Frontal cortex (tissue), 4 donors: ENCODE measurements around the gene S100PBP. TPM values are rescaled to one million over a fixed set of nuclear protein-coding genes. Genes with fewer than 3 reads are reported as not detected.
"Not testable (repeated sequence)": the region's sequence is repeated elsewhere in the genome, so short reads cannot be mapped to it uniquely, and the experiment has no call there.

Source experiments
- DNase-seq, 2 donors: peaks; one replicate each; pipeline ENCODE4 v3.0.0; 2012; ENCODE audit warnings: low spot score in 2 of 2
- FAIRE-seq: peaks from 2 replicates; lab custom pipeline; 2012; peaks lifted over from hg19 to GRCh38; lab: Jason Lieb, UNC
- total RNA-seq: library from RNA; depleted of rRNA; stranded (reverse); fragments of >200 nt; gene quantifications from one replicate; pipeline ENCODE4 v1.2.3, GENCODE V29; 2014
- donor health status: control.
- donor health status: control.
- donor health status: control.

S100PBP gene
- total RNA-seq, 1 donor from 2014 or later, result 42.4 TPM

DNA sequence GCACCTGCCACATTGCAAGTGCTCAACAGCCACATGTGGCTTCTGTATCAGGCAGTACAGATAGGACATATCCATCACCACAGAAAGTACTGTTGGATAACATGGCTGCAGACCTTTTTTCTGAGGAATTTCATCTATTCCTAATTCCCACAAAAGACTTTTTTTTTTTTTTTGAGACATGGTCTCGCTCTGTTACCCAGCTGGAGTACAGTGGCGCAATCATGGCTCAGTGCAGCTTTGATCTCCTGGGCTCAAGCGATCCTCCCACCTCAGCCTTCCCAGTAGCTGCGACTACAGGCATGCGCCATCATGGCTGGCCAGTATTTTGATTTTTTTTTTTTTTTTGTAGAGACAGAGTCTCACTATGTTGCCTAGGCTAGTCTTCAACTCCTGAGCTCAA lies 33.6 kb upstream of the S100PBP start:
- FAIRE-seq, result no peak
- DNase-seq, result no peak

- FAIRE-seq (no peak), DNase-seq (no peak)
Measured at GRCh38 chr1:32784817-32785216, 32.6 kb upstream of the S100PBP start.

- DNase-seq, result no peak
- FAIRE-seq, result no peak
Measured at GRCh38 chr1:32786856-32787255, 30.6 kb upstream of the S100PBP start.

GRCh38 chr1:32789356-32789755 lies 28.1 kb upstream of the S100PBP start:
- not testable (repeated sequence) for DNase-seq, FAIRE-seq

DNA sequence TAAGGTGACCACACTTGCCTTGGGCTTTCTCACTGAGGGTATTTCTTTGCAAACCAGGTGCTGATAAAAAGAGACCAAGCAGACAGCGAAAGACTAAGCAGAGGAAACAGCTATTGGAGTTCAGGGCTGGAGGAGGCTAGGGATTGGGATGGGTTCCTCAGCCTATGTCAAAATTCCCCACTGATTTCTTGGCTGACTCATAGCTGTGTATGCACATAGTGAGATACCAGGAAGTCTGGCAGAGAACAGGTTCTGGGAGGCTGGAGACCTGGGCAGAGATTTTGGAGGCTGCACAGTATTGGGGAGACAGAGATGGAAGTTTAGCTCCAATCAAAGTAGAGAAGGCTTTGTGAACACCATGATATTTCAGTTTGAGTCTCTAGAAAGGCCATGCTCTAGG lies 25.6 kb upstream of the S100PBP start:
- FAIRE-seq, result no peak
- no peak for DNase-seq

GRCh38 chr1:32795763-32796162 lies 21.7 kb upstream of the S100PBP start:
- not testable (repeated sequence) for FAIRE-seq, DNase-seq

DNA sequence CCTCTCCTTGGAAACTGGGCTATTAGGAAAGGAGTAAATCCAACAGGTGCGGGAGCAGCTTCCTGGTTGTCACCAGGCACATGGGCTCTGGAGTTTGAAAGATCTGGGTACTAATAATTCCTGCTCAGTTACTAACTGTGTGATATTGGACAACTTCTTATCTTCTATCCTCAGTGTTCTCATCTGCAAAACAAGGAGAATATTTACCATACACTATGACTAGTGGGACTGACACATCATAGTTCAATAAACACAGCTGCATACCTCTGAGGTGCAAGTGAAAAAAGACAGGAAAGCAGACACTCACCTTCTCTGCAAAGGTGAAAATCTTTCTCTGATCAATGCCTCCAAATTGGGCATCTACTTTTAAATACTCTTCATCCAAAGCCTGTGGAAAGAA lies 20.0 kb upstream of the S100PBP start:
- DNase-seq, result no peak
- FAIRE-seq, result no peak

DNA sequence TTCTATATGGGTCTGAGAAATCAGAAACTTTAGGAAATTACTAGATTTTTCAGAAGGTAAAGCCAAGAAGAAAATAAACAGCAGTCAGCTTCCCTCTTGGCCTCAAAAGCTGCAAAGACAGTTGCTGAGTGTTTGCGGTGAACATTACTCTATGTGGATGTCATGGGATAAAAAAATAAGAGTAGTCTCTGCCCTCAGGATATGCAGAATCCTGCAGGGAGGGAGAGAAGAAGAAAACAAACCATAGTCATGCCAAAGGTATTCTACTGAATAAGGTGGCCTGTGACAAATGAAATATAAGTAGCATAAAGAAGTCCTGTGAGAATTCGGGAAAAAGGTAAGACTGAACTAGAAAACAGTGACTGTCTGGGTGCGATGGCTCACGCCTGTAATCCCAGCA lies 19.3 kb upstream of the S100PBP start:
- FAIRE-seq (no peak), DNase-seq (no peak)

DNA sequence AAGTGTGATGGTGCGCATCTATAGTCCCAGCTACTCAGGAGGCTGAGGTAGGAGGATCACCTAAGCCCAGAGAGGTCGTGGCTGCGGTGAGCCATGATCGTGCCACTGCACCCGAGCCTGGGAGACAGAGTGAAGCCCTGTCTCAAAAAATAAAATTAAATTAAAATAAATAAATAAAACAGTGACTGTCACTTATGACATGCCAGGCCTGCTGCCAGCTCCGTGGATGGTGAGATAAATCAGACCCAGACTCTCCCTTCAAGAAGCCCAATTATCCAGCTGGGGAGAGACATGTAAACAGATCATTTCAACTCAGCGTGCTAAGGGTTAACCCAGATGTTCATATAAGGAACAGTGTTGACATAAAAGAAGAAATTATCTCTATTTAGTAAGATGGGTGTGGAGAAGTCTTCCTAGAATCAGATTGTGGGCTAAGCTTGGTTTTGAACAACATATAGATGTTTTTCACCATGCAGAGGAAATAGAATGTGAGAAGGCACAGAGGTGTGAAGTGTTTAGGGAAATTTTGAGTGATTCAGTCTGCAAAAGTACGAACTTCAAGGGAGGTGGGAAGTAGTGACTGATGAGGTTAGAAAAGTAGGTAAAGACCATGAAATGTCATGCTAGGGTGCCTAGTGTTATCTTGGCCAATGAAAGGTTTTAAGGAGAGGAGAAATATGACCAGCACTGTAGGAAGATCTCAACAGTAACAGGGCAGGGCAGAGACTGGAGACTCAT lies 18.6 kb upstream of the S100PBP start:
- no peak for DNase-seq
- FAIRE-seq, result no peak

DNA sequence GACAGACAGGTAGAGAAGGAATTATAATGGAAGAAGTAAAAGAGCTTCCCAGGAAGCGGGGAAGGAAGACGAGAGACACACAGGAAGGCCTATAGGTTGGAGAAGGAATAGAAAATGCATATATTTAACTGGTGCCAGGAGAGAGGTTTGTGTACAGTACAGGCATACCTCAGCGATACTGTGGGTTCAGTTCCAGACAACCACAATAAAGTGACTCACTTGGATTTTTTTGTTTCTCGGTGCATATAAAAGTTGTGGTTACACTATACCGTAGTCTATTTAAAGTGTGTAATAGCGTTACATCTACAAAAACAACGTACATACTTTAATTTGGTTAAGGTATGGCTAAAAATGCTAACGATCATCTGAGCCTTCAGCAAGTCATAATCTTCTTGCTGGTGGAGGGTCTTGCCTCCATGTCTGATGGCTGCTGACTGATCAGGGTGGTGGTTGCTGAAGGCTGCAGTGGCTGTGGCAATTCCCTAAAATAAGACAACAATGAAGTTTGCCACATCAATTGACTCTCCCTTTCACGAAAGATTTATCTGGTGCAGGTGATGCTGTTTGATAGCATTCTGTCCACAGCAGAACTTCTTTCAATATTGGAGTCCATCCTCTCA lies 16.2 kb upstream of the S100PBP start:
- no peak for FAIRE-seq

DNA sequence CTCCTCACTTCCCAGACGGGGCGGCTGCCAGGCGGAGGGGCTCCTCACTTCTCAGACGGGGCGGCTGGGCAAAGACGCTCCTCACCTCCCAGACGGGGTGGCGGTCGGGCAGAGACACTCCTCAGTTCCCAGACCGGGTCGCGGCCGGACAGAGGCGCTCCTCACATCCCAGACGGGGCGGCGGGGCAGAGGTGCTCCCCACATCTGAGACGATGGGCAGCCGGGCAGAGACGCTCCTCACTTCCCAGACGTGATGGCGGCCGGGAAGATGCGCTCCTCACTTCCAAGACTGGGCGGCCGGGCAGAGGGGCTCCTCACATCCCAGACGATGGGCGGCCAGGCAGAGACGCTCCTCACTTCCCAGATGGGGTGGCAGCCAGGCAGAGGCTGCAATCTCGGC lies 13.0 kb upstream of the S100PBP start:
- FAIRE-seq, DNase-seq: not testable (repeated sequence)

More for the DNA sequence above, 16.2 kb upstream of the S100PBP start:
- DNase-seq, result no peak

DNA sequence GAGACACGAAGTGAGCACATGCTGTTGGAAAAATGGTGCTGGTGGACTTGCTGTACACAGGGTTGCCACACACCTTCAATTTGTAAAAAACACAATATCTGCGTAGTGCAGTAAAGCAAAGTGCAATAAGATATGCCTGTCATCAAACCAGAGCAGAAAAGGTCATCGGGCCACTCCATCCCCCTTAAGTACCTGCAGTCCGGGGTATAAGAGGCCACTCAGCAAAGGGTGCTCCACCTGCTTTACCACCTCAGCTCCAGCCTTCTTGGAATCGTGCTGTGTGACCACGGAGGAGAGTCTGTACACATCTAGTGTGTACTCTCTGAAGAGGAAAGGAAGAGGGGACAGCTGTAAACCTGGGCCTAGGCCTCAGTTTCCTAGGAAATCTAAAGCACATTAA lies 11.2 kb upstream of the S100PBP start:
- no peak for DNase-seq

GRCh38 chr1:32806910-32807523 lies 10.4 kb upstream of the S100PBP start:
- no peak for FAIRE-seq
- peak in 1 of 2 donors; percentile 17 for DNase-seq

More for the DNA sequence above, 11.2 kb upstream of the S100PBP start:
- no peak for FAIRE-seq

DNA sequence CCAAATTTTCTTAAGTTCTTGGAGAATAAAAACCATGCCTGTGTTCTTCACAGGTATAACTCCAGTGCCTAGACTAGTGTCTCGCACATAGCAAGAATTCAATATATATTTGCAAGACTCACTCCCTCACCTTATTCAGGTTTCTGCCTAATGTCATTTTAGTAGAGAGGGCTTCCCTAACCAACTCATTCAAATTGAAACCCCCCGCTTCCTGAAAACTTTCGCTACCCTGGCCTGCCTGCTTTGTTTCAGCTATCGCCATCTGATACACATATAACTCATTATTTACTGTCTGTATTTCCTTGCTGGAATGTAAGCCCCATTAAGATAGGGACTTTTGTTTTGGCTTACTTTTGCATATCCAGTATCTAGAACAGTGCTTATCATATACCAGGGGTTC lies 8.9 kb upstream of the S100PBP start:
- FAIRE-seq, result no peak
- no peak for DNase-seq

DNA sequence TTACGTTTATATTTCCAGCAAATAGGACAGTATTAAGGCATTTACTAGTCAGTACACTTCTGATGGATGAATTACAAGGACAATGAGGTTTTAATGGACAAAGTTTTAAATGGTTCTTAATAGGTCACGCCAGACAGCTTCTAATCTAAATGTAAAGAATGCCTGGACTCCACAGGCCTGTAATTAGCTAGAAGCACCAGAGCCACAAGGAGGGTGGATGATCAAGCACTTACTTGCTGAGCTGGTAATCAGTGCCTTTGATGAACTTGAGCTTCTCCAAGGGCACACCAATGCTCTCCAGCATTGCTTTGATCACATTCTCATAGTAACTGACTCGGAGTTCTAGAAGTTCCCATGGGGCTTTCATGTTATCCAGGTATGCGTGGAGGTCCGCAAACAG lies 7.1 kb upstream of the S100PBP start:
- FAIRE-seq (no peak), DNase-seq (no peak)

- FAIRE-seq (no peak), DNase-seq (no peak)
Measured at GRCh38 chr1:32811265-32811664, 6.2 kb upstream of the S100PBP start.

- no peak for FAIRE-seq
- no peak for DNase-seq
Measured at GRCh38 chr1:32811917-32812316, 5.5 kb upstream of the S100PBP start.

GRCh38 chr1:32813941-32814739 lies 3.3 kb upstream of the S100PBP start:
- FAIRE-seq, result no peak
- DNase-seq, result no peak

DNA sequence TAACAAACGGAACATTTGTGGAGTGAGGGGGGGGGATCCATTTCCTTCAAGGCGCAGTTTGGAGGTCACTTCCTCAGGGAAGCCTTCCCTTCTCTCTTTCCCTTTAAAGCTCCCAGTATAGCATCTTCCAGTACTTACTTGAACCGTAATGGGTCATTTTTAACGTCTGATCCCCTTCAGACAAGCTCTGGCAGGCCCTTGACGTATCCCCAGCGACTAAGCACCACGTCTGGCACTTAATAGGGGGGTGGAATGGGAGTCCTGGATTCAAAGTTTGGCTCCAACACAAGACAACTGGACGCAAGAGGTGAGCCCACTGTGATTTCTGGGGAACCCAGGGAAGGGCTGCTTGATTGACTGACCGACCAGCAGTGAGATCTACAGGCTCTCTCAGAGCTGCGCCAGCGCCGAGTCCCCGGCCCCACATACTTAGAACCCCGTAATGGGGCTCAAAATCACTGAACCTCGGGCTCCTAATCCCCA lies 736 bp upstream of the S100PBP start:
- FAIRE-seq (no peak), DNase-seq (peak in 1 of 2 donors; percentile 20)
